NCI-H1417 (cell line): ENCODE data around the gene SYCP1.
"Not testable (repeated sequence)": the region's sequence is repeated elsewhere in the genome, so short reads cannot be mapped to it uniquely, and the experiment has no call there.

Experiments
- DNase-seq, 3 experiments: peaks; one replicate each; lab custom pipeline; 2025; lab: John Stamatoyannopoulos, UW

SYCP1 gene

DNA sequence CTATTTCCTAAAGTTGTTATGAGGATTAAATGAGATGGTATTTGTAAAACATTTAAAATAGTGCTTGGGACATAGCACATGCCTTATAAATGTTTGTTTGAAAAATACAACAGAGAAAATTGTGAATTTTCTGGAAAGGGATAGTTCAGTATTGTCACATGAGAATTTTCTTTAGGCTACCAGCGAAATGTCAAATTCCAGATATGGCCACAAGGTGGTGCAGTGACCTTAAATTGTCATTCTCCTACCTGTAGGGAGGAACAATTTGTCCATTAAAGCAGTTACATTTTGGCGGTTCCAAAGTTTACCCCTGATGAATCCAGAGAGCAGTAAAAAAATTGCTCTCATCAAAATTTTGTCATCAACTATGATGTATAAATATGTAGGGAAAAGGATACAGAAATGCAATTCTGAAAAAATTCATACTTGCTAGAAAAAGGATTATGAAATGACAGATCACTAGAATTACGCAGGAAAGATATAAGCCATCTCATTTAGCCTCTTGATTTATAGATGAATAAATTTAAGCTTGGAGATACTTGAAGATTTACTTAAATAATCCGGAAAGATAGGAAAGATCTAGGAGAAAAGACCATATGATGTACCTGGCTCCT is 124.7 kb downstream of the SYCP1 start:
- peak; percentile 35 to 79 (median 78) for DNase-seq

DNA sequence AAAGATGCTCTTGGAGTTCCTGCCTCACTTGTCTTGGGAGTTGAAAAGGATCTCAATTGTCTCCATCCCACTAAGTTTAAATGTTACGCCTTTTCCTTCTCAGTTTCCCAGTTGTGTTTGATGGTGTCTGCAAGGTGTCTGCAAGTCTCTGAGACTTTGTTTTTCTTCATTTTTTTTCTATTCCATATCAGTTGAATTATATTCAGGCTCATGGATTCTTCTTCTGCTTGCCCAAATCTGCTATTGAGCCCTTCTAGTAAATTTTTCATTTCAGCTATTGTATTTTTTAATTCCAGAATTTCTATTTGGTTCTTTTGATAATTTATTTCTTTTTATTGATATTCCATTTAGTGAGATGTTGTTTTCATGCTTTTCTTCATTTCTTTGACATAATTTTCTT is 127.6 kb downstream of the SYCP1 start:
- no peak for DNase-seq

DNA sequence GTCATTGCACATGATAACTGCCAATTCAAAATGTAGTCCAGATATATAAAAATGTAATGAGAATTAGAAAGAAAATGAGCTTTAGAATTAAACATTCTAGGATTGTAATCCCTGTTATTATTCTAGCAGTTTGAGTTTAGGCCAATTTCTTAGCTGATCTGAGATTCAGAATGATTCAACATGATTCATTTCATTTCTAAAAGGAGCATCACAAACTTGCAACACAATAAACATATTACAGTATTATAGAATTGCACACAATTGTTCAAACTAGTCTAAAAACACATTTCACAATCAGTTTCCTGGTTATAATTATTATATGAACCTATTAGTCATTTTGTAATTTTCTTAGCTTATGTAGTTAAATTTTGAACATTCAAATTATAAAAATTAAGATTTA is 131.6 kb downstream of the SYCP1 start:
- DNase-seq = no peak

DNA sequence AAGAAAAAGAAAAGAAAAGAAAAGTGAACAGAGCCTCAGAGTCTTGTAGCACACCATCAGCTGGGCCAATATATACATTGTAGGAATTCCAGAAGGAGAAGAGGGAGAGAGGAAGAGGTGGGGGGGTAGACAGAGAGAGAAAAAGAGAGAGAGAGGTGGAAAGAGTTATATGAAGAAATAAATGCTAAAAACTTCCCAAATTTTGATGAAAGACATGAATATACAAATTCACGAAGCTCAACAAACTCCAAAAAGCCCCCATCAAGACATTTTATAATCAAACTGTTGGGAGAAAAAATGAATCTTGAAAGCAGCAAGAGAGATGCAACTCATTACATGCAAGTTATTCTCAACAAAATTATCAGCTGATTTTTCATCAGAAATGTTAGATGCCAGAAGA is 133.4 kb downstream of the SYCP1 start:
- DNase-seq = no peak

DNA sequence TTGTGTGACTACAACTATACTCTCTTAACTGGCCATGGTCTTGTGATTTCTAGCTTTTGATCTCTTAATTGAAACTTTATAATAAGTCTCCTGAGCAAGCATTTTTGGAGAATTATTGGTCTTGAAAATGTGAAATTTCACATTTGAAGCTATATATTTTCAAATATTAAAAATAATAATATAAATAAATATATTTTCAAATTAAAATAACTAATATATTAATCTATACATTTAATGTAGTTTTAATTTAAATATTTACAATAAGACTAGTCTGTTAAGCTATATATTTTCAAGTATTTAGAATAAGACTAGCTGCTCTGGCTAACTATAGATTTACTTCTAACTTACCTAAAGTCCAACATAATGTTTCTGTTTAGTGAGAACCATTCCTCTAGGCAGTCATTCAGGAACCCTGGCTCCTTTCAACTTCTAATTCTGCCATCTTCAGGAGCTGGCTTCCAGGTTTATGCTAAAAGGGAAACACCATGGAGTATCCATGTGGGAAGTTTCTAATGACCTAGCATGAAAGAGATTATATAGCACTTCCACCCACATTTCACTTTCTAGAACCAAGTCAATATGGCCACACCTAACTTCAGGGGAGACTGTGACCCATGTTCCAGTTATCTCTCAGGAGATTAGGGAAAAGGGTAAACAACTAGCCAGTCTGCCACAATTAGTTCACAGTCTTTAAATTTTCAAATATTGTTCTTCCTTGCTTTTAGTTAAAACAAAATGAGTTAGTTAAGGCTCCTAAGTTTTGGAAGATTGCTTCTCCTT is 143.0 kb downstream of the SYCP1 start:
- no peak for DNase-seq

DNA sequence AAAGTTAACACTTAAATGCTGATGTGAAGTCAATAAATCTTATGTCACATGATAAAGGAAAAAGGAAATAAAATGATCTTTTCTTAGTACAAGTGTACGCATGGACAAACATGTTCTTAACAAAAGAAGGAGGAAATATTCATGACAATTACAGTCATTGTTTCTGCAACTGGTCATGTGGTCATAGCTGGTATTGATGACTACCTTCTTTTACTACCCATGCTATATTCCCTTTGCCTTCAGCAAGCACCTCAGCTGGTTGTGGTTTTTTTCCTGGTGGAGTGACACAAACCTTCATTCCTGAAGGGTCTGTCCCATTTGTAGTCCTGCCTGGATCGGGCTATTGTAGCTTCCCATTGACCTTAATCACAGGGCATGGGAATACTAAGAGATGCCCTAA is 151.5 kb downstream of the SYCP1 start:
- DNase-seq = no peak

DNA sequence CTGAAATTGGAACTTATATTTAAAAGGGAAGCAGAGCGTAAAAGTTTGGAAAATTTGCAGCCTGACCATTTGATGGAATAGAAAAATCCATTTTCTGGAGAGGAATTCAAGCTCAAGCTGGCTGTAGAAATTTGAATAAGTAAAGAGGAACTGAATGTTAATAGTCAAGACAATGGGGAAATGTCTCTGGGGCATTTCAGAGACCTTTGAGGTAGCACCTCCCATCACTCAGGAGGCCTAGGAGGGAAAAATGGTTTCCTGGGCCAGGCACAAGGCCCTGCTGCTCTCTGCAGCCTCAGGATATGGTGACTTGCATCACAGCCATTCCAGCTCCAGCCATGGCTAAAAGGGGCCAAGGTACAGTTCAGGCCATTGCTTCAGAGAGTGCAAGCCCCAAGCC is 157.3 kb downstream of the SYCP1 start:
- DNase-seq = no peak

DNA sequence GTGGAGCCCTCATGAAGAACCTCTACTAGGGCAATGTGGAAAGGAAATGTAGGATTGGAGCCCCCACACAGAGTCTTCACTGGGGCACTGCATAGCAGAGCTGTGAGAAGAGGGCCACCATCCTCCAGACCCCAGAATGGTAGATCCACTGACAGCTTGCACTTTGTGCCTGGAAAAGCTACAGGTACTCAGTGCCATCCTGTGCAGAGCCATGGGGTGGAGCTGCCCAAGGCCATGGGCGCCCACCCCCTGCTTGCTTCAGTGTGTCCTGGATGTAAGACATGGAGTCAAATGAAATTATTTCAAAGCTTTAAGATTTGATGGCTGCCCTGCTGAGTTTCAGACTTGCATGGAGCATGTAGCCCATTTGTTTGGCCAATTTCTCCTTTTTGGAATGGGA is 157.8 kb downstream of the SYCP1 start:
- DNase-seq = no peak

DNA sequence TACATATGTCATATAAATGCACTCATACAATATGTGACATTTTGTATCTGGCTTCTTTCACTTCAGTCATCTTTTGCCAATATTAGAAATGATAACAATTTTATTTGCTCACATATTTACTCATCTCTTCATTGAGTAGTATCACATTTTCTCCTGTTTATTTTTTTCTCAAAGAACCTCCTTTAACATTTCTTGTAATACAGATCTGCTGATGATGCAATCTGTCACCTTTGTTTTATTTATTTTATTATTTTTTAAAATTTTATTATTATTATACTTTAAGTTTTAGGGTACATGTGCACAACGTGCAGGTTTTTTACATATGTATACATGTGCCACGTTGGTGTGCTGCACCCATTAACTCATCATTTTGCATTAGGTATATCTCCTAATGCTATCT is 159.1 kb downstream of the SYCP1 start:
- DNase-seq = no peak

DNA sequence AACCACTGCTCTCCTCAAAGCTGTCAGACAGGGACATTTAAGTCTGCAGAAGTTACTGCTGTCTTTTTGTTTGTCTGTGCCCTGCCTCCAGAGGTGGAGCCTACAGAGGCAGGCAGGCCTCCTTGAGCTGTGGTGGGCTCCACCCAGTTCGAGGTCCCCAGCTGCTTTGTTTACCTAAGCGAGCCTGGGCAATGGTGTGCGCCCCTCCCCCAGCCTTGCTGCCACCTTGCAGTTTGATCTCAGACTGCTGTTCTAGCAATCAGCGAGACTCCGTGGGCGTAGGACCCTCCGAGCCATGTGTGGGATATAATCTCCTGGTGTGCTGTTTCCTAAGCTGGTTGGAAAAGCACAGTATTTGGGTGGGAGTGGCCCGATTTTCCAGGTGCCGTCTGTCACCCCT is 164.9 kb downstream of the SYCP1 start:
- not testable (repeated sequence) for DNase-seq

DNA sequence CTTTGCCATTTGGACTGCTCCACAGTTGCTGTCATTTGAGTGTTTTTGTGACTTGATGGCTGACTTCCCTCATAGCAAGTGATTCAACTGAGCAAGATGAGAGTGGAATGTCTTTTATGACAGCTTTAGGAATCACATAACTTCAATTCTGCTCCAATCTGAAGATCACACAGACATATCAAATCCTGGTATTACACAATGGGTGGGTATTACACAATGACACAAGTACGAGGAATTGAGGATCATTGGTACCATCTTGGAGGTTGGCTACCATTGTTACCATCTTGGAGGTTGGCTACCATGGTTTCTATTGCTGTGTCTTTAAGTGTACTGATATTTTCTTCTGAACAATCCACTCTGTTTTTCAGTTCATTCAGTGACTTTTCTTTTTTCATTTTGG is 166.5 kb downstream of the SYCP1 start:
- DNase-seq = no peak

DNA sequence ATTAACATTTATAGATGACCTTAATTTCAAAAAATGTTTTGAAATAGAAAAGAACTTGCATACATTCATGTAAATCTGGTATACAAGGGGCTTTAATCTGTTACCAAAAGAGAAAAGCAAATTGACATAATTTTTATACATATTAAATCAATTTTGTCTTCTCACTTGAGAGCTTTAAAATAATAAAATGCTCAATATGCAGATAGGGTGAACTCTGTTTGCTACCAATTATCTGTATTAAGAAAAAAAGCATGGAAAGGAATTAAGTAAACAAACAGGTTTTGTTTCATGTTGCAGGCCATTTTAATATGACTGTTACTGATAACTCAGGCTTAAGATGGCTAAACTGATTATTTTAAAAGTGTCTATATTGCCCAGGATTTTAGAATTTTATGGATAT is 168.9 kb downstream of the SYCP1 start:
- DNase-seq = no peak

DNA sequence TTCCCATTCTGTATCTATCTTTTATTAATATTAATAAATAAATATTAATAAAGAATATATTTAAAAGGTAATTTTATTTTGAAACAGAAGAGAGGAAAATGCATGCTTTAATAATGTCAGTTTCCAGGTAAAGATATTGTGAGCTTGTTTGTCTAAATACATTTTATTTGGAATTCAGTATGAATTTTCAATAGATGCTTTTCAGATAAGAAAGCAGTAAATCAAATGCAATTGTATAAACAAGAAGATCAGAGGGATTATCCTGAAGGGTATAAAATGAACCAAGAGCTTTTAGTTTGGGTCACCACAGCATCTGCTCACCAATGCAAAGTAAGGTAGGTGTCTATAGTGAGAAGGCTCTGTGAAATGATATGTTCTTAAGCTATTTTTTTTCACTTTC is 174.9 kb downstream of the SYCP1 start, which contains the start of gene TSHB:
Gene TSHB (plus strand): TSS at position 301 of the 400 bp plus-strand sequence. CDS start 3,537 bp downstream, outside the sequence.
- no peak for DNase-seq

DNA sequence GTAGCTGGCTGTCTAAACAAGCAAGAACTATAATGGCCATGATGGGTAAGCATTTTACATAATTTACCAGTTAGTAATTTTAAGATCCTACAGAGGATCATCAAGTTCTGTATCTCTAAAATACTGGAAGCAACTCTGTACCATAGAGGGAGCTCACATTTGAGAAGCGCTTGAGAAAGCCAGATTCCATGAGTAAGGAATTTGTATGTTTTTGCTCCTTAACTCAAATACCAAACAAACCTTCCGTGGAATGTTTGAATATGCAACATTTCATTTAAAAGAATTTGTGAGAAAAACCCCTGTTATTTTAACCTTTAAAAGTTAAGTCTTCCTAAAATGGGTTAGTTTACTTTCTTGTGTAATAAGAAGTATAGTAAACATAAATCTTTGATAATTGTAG is 176.9 kb downstream of the SYCP1 start:
- DNase-seq = no peak

DNA sequence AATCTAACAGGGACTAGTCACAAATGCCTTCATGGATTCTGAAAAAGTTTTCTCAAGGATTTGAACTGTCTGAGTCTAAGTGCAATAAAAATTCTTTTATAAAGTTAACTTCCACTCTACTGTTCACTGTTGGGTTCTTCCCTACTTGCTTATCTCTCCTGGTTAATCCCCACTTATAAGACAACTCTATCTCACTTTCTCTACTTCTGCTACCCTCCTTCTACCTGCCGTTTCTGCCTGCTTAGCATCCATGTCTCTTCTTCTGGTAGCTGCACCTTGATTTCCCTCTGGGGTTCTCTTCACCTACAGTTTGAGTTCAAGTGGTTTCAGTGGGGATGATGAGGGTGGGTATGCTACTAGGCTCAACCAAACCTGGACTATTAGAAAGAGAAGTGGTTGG is 181.0 kb downstream of the SYCP1 start:
- DNase-seq = no peak

DNA sequence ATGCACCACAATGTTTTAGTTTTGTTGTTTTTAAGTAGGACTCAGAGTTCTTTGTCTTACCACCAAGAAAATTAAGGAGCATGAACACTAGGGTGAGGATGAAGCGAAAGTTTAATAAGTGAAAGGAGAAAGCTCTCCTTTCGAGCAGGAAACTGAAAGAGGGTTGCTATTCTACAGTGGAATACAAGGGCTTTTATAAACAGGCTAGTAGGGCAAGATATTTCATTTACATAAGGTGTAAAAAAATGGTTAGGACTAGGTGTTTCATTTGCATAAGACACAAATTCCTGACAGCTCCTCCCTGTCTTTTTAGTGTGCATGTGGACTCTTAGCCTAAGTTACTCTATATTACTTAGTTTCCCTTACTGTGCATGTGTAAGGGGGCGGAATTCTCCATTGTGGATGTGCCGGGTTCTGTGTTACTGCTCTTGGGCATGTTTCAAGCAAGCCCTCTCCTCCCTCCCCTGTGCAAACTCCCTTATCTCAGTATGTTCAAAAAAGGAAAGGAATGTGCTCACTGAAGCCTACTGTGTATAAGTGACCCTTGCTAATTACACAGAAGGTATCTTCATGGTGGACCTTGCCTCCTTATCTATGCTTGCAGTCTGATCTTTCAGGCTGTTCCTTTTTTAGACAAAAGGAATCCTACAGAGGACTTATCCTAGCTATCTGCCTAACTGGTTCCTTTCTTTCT is 182.3 kb downstream of the SYCP1 start:
- DNase-seq = no peak

DNA sequence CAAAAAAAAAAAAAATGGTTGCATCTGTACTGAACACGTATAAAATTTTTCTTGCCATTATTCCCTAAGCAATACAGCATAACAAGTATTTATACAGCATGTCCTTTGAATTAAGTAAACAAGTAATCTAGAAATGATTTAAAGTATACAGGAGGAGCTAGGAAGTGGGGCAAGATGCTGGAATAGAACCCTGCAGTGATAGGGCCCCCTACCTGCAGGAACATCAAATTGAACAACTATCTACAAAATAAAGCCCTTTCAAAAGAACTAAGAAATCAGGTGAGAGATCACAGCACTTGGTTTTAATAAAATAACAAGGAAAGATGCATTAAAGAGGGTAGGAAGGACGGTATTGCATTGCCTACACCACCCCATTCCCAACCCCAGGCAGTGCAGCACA is 185.8 kb downstream of the SYCP1 start:
- DNase-seq = no peak

DNA sequence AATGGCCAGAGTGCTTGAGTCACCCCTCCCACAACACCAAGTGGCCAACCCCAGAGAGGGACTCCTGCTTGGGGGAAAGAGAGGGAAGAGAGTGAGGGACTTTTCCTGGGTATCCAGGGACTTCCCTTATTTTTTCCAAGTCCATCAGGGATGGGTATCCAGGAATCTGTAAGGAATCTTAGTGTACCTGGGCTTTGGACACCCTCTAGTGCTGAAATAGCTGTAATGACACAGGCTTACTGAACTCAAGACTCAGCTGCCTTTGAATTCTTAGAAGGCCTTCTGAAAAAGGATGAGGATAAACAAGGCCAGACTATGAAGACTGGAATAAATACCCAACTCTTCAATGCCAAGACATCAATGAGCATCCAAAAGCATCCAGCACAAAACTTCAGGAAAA is 187.0 kb downstream of the SYCP1 start:
- peak in 1 of 3 experiments; percentile 10 for DNase-seq
